GM19468 (cell line): ENCODE measurements around the gene SMIM41.

ENCODE experiments used
- ATAC-seq: cut with Tn5 transposase; IDR thresholded peaks from one replicate; pipeline ENCODE4 v1.9.1; 2021; ENCODE audit warnings: mild to moderate bottlenecking, moderate library complexity, moderate number of reproducible peaks; ENCODE audit not compliant: unreplicated experiment; ENCODE audit errors: extremely low read depth

The SMIM41 gene

GRCh38 chr12:52062167-52063081, 17.1 kb upstream of the SMIM41 start:
- ATAC-seq, result no peak

GRCh38 chr12:52063082-52063924, 16.2 kb upstream of the SMIM41 start:
- no peak for ATAC-seq

GRCh38 chr12:52063981-52064649, 15.4 kb upstream of the SMIM41 start:
- ATAC-seq, result no peak

GRCh38 chr12:52066346-52067080, 13.0 kb upstream of the SMIM41 start:
- ATAC-seq, result no peak

GRCh38 chr12:52067081-52067374, 12.5 kb upstream of the SMIM41 start:
- ATAC-seq, result no peak

GRCh38 chr12:52069327-52070184, 9.9 kb upstream of the SMIM41 start, which contains the start of gene ATG101:
Gene ATG101, plus strand, starts transcription at chr12:52069978. Its CDS starts 3,673 bp downstream, at chr12:52073651.
- ATAC-seq, result peak; percentile 76

- ATAC-seq, result peak; percentile 6
Measured at GRCh38 chr12:52070185-52070925, 9.1 kb upstream of the SMIM41 start.

GRCh38 chr12:52073531-52074381, 5.7 kb upstream of the SMIM41 start:
- ATAC-seq, result no peak

- ATAC-seq, result no peak
Measured at GRCh38 chr12:52074971-52075724, 4.4 kb upstream of the SMIM41 start.

GRCh38 chr12:52076811-52077210, 2.7 kb upstream of the SMIM41 start:
- no peak for ATAC-seq

- no peak for ATAC-seq
Measured at GRCh38 chr12:52078276-52078675, 1.2 kb upstream of the SMIM41 start.

- ATAC-seq, result no peak
Measured at GRCh38 chr12:52080403-52081251, 1.1 kb downstream of the SMIM41 start.

- peak; percentile 86 for ATAC-seq
Measured at GRCh38 chr12:52081263-52081733, 1.8 kb downstream of the SMIM41 start.

- ATAC-seq, result no peak
Measured at GRCh38 chr12:52082026-52082668, 2.6 kb downstream of the SMIM41 start.

- ATAC-seq, result no peak
Measured at GRCh38 chr12:52082669-52082987, 3.1 kb downstream of the SMIM41 start.
